DOHH2 (cell line): ENCODE measurements around the gene CLIC1.
"Not testable (repeated sequence)": the region's sequence is repeated elsewhere in the genome, so short reads cannot be mapped to it uniquely, and the experiment has no call there.

Experiments used
- H3F3A ChIP-seq: fragments of 200-600 bp; sonication (generic), shearing (Covaris generic); 2 replicates; pipeline ENCODE4 v1.6.0; 2016; ENCODE audit warnings: antibody characterized with exemption, mild to moderate bottlenecking; ENCODE audit not compliant: control insufficient read depth, insufficient read depth
- H3K27ac ChIP-seq: fragments of 200-600 bp; sonication (generic); 2 replicates; pipeline ENCODE4 v1.5.1; 2014; ENCODE audit warnings: low read depth, mild to moderate bottlenecking, low read length, moderate library complexity
- H3K27me3 ChIP-seq: fragments of 200-600 bp; sonication (generic); 2 replicates; pipeline ENCODE4 v1.6.1; 2014; ENCODE audit warnings: mild to moderate bottlenecking, low read length, mixed read lengths; ENCODE audit not compliant: control insufficient read depth
- H3K36me3 ChIP-seq: fragments of 200-600 bp; sonication (generic); 2 replicates; pipeline ENCODE4 v1.6.1; 2014; ENCODE audit warnings: mild to moderate bottlenecking, low read length, moderate library complexity, mixed read lengths; ENCODE audit not compliant: control insufficient read depth
- H3K4me1 ChIP-seq: fragments of 200-600 bp; sonication (generic); 2 replicates; pipeline ENCODE4 v1.6.1; 2014; ENCODE audit warnings: mild to moderate bottlenecking, low read length, mixed read lengths; ENCODE audit not compliant: control insufficient read depth
- H3K4me2 ChIP-seq: fragments of 200-600 bp; sonication (generic); 2 replicates; pipeline ENCODE4 v1.6.0; 2014; ENCODE audit warnings: mild to moderate bottlenecking, low read length, moderate library complexity
- H3K4me3 ChIP-seq: fragments of 200-600 bp; sonication (generic); 2 replicates; pipeline ENCODE4 v1.5.1; 2014; ENCODE audit warnings: mild to moderate bottlenecking, low read length, mixed read lengths
- H3K79me2 ChIP-seq: fragments of 200-600 bp; sonication (generic); 2 replicates; pipeline ENCODE4 v1.6.1; 2014; ENCODE audit warnings: mild to moderate bottlenecking, low read length, mixed read lengths; ENCODE audit not compliant: control insufficient read depth
- H3K9me2 ChIP-seq: fragments of 200-600 bp; sonication (generic); replicated peaks from 2 replicates; pipeline ENCODE4 v1.6.1; 2014; ENCODE audit warnings: mild to moderate bottlenecking, low read length, mixed read lengths; ENCODE audit not compliant: control insufficient read depth
- H3K9me3 ChIP-seq: fragments of 200-600 bp; sonication (generic); 2 replicates; pipeline ENCODE4 v1.6.1; 2014; ENCODE audit warnings: antibody characterized with exemption, low read length, mixed read lengths; ENCODE audit not compliant: control insufficient read depth, insufficient read depth
- H4K20me1 ChIP-seq: fragments of 200-600 bp; sonication (generic); 2 replicates; pipeline ENCODE4 v1.6.0; 2014; ENCODE audit warnings: low read depth, mild to moderate bottlenecking, antibody characterized with exemption, low read length, moderate library complexity; ENCODE audit not compliant: control insufficient read depth, insufficient read depth
- CTCF ChIP-seq: fragments of 200-600 bp; sonication (generic); IDR thresholded peaks from one replicate; pipeline ENCODE4 v1.5.1; 2014; ENCODE audit warnings: antibody characterized with exemption, mild to moderate bottlenecking, low read depth, low read length; ENCODE audit not compliant: poor library complexity, severe bottlenecking
- EZH2phosphoT487 ChIP-seq: fragments of 200-600 bp; sonication (generic); IDR thresholded peaks from 2 replicates; pipeline ENCODE4 v1.6.1; 2017; ENCODE audit warnings: borderline replicate concordance, mild to moderate bottlenecking, antibody characterized with exemption, low read length, moderate library complexity, mixed read lengths

CLIC1 gene

GRCh38 chr6:31712296-31712695 is 24.0 kb downstream of the CLIC1 start:
- Histone ChIP-seq H3K79me2 (no peaks in the 10 kb centered on the region), H3F3A (no peaks in the 10 kb centered on the region), H3K27me3 (peaks cover 47% of the 10 kb centered on the region), H3K9me2 (no peaks in the 10 kb centered on the region), H4K20me1 (no peaks in the 10 kb centered on the region), H3K27ac (no peak overlapping the region), H3K9me3 (no peaks in the 10 kb centered on the region), H3K36me3 (no peaks in the 10 kb centered on the region), H3K4me1 (peaks cover 5% of the 10 kb centered on the region; the same call in 1 of the 2 replicates), H3K4me3 (no peak overlapping the region), H3K4me2 (no peak overlapping the region)
- TF ChIP-seq CTCF (peak; percentile 34), EZH2phosphoT487 (no peak)

DNA sequence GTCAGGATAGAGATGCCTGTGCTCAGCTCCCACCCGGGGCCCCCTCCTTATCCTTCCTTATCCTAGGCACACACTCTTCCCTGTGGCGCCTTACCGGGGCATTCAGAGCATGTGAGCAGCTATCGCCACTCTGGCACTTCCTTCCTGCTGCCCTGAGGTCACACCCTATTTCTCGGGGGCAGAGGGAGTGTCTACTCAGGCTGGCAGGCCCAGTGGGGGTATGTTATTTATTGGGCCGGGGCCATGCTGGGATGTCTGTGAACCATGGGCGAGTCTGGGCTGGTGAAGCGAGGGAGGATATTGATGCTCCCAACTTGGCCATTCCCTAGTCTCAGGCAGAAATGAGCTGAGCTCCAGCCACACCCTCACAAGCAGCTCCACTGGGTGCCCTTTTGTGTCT is 25.1 kb downstream of the CLIC1 start:
- no peaks in the 10 kb centered on the region for H3K79me2 ChIP-seq
- H3K9me2 ChIP-seq, result no peaks in the 10 kb centered on the region
- H3K4me2 ChIP-seq, result no peak overlapping the region
- peaks cover 47% of the 10 kb centered on the region for H3K27me3 ChIP-seq
- H4K20me1 ChIP-seq, result no peaks in the 10 kb centered on the region
- H3K9me3 ChIP-seq, result no peaks in the 10 kb centered on the region
- peaks cover 5% of the 10 kb centered on the region; the same call in 1 of the 2 replicates for H3K4me1 ChIP-seq
- H3K4me3 ChIP-seq, result no peak overlapping the region
- TF ChIP-seq CTCF (no peak), EZH2phosphoT487 (no peak)
- no peaks in the 10 kb centered on the region for H3F3A ChIP-seq
- no peak overlapping the region for H3K27ac ChIP-seq
- no peaks in the 10 kb centered on the region for H3K36me3 ChIP-seq

DNA sequence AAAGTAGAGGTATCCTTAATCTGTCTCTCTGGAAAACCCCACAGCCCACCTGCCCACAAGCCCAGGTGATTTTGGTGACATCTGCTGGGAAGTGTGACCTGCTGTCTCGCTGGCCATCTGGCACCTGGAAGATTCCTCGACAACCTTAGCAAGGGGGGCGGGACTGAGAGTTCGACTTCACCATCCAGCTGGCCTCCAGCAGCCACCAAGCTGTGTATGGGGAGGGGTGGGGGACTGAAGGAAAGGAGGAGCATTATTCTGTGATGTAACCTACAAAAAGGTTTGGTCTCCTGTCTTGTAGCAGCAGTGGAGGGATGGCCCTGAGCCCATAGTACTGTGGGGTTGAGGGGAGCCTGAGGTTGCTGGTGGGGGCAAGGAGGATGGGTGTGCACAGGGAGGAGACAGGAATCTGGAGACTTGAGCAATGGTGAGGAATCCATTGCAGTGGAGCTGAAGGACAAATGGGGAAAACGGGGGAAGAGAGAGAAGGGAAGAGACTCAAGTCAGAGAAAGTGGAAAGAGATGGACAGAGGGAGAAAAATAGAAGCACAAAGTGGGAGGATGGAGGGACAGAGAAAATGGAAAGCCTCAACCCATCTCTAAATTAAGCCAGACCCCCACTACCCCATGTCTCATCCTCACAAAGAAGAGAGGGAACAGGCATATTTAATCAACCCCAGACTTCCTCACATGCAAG is 25.7 kb downstream of the CLIC1 start:
- Histone ChIP-seq H3K27ac (no peak overlapping the region), H3K36me3 (no peaks in the 10 kb centered on the region), H3K79me2 (no peaks in the 10 kb centered on the region), H3F3A (peaks cover 3% of the 10 kb centered on the region; the same call in 1 of the 2 replicates), H4K20me1 (no peaks in the 10 kb centered on the region), H3K9me2 (no peaks in the 10 kb centered on the region), H3K9me3 (no peaks in the 10 kb centered on the region), H3K4me3 (no peak overlapping the region), H3K4me2 (no peak overlapping the region), H3K27me3 (peaks cover 47% of the 10 kb centered on the region), H3K4me1 (peaks cover 5% of the 10 kb centered on the region; the same call in 1 of the 2 replicates)
- TF ChIP-seq EZH2phosphoT487 (no peak), CTCF (no peak)

DNA sequence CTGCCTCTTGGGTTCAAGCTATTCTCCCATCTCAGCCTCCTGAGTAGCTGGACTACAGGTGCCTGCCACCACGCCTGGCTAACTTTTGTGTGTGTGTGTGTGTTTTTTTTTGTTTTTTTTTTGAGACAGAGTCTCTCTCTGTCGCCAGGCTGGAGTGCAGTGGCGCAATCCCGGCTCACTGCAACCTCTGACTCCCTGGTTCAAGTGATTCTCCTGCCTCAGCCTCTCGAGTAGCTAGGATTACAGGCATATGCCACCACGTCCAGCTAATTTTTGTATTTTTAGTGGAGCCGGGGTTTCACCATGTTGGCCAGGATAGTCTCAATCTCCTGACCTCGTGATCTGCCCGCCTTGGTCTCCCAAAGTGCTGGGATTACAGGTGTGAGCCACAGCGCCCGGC is 27.2 kb downstream of the CLIC1 start:
- not testable (repeated sequence) for H3K4me3 ChIP-seq, H4K20me1 ChIP-seq, H3K9me2 ChIP-seq, H3K4me2 ChIP-seq, H3K27ac ChIP-seq, H3F3A ChIP-seq, H3K79me2 ChIP-seq, H3K9me3 ChIP-seq, H3K36me3 ChIP-seq, H3K4me1 ChIP-seq
- H3K27me3 ChIP-seq, result peaks cover 40% of the 10 kb centered on the region
